ENCODE results near the gene FAM118B. TPM values are rescaled to one million over a fixed set of nuclear protein-coding genes. Genes with fewer than 3 reads are reported as not detected.

The FAM118B gene
- total RNA-seq, 2 experiments from 2014 or later = 9.4 to 11.9 TPM

DNA sequence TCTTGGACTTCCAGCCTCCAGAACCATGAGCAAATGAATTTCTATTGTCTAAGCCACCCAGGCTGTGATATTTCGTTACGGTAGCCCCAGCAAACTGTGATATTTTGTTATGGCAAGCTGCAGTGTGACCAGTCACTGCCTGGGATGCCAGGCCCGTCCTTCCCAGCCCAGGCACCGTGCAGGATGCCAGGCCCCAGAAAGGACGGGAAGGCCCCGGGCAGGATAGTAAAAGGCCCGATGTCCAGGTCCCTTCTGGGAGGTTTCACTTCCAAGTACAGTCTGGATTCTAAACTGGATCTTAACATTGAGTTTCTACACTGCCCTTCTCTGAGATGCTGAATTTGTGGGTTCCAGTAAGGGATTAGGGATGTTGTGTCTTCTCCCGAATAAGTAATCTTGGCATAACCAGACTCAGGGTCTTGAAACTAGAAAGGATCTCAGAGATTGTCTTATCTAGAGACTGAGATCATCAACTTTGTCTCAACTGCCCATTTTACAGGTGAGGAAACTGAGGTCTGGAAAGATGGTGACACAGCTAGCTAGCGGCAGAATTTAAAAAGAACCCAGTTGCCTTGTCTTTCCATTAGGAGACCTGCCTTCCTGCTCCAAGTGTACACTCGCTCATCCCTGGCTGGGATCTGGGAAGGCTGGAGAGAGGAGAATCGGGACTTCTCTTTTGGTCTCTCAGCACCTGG, 20.1 kb upstream of the FAM118B start:
- H3K9me3 Mint-ChIP-seq = no peaks in the 10 kb centered on the region
- H3K27me3 Mint-ChIP-seq = no peaks in the 10 kb centered on the region
- POLR2A ChIA-PET = no interaction called here
- peaks cover 15% of the 10 kb centered on the region for H3K36me3 Mint-ChIP-seq (ENCODE audit: low read depth)
- H3K4me3 Mint-ChIP-seq = no peak overlapping the region
- H3K27ac Mint-ChIP-seq = no peak overlapping the region
- no peak for DNase-seq
- CTCF ChIA-PET = interaction anchor here (1.0 kb wide), 1 partner anchor 268 kb away, joined by 3 read pairs; no protein-coding TSS in a partner anchor
- peaks cover 8% of the 10 kb centered on the region for H3K4me1 Mint-ChIP-seq

DNA sequence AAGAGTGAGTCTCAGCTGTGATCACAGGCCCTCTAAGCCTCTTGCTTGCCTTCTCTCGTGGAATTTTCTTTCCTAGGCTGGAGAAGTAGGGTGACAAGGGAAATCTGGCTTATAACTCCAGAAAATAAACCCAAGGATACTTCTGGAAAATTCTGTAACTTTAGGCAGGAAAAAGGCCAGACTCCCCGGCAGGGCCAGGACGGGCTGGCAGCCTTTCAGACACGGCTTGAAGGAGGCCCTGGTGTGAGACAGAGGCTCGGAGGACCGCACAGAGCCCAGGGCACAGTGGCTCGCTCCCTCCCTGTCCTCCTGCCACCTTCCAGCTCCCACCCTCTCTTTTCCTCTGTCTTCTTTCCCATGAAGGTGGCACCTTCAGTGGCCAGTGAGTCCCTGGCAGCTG, 19.2 kb upstream of the FAM118B start:
- H3K27me3 Mint-ChIP-seq = no peaks in the 10 kb centered on the region
- POLR2A ChIA-PET = no interaction called here
- peaks cover 8% of the 10 kb centered on the region for H3K4me1 Mint-ChIP-seq
- peaks cover 22% of the 10 kb centered on the region for H3K36me3 Mint-ChIP-seq (ENCODE audit: low read depth)
- H3K9me3 Mint-ChIP-seq = peaks cover 4% of the 10 kb centered on the region
- DNase-seq = no peak
- CTCF ChIA-PET = interaction anchor here (0.5 to 1.0 kb wide), 2 partner anchors 252 to 269 kb away, joined by 3 to 5 read pairs; no protein-coding TSS in a partner anchor
- no peak overlapping the region for H3K4me3 Mint-ChIP-seq
- H3K27ac Mint-ChIP-seq = no peak overlapping the region

DNA sequence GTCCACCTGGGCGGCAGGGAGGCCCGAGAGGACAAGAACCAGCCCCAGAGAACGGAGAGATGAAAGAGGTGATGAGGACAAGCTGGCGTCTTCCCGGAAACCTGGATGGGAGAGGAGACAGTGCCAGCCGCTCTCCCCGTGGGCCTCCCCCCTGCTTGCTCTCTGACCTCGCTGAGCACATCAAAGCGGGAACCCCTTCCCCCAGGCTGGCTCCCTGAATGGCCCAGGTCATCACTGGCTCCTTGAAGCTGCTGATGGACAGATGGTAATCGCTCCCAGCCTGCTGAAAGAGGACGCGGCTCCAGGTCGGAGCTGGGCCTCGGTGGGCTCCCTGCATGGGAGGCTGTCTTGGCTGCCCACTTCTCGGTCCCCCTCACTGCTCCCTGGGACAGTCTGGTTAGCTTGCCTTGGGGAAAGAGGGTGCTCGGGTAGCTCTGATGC, 18.5 kb upstream of the FAM118B start:
- peaks cover 6% of the 10 kb centered on the region for H3K9me3 Mint-ChIP-seq
- ChIA-PET POLR2A (no interaction called here), CTCF (interaction anchor here (1.0 to 1.4 kb wide), 4 partner anchors 10 to 251 kb away, joined by 3 to 5 read pairs (median 4); no protein-coding TSS in a partner anchor)
- DNase-seq = no peak
- H3K27ac Mint-ChIP-seq = no peak overlapping the region
- no peaks in the 10 kb centered on the region for H3K27me3 Mint-ChIP-seq
- no peak overlapping the region for H3K4me3 Mint-ChIP-seq
- peaks cover 29% of the 10 kb centered on the region for H3K36me3 Mint-ChIP-seq (ENCODE audit: low read depth)
- H3K4me1 Mint-ChIP-seq = peaks cover 8% of the 10 kb centered on the region

DNA sequence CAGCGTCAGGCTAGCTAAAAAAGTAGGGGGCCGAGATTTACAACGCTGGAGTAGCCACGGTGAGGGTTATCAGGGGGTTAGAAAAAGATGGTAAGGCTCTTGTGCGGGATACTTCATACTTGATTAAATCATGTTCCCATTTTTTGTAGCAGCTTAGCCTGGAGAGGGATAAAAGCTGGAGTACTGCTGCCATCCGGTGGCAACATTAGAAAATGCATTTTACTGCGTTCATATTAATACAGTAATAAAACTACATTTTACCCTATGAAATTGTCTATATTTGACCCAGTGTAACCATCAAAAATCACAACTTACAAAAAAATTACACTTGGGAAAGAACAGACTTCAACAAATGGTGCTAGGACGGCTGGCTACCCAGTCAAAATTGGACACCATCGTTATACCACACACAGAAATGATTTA, 17.4 kb upstream of the FAM118B start:
- CTCF ChIA-PET = interaction anchor here (0.8 to 1.4 kb wide), 4 partner anchors 9 to 273 kb away, joined by 3 to 5 read pairs (median 4); no protein-coding TSS in a partner anchor
- POLR2A ChIA-PET = no interaction called here
- DNase-seq = peak; percentile 50
- Mint-ChIP-seq H3K9me3 (peaks cover 6% of the 10 kb centered on the region), H3K4me3 (no peak overlapping the region), H3K4me1 (no peaks in the 10 kb centered on the region), H3K27me3 (no peaks in the 10 kb centered on the region), H3K36me3 (ENCODE audit: low read depth) (peaks cover 38% of the 10 kb centered on the region), H3K27ac (no peak overlapping the region)

DNA sequence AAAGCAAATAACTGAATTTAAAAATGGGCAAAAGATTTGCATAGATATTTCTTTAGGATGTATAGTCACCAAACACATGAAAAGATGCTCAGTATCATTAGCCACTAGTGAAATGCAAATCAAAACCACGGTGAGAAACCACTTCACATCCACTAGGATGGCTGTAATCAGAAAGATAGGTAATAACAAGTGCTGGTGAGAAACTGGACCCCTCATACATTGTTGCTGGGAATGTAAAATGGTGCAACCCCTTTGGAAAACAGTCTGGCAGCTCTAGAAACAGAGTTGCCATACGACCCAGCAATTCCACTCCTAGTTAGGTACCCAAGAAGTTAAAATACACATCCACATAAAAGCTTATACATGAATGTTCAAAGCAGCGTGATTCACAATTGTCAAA, 16.5 kb upstream of the FAM118B start:
- no peak overlapping the region for H3K4me3 Mint-ChIP-seq
- no peak for DNase-seq
- ChIA-PET CTCF (interaction anchor here (2.0 kb wide), 1 partner anchor 8 kb away, joined by 5 read pairs; no protein-coding TSS in a partner anchor), POLR2A (no interaction called here)
- H3K27ac Mint-ChIP-seq = no peak overlapping the region
- H3K9me3 Mint-ChIP-seq = peaks cover 6% of the 10 kb centered on the region
- peaks cover 44% of the 10 kb centered on the region for H3K36me3 Mint-ChIP-seq (ENCODE audit: low read depth)
- no peaks in the 10 kb centered on the region for H3K4me1 Mint-ChIP-seq
- no peaks in the 10 kb centered on the region for H3K27me3 Mint-ChIP-seq

DNA sequence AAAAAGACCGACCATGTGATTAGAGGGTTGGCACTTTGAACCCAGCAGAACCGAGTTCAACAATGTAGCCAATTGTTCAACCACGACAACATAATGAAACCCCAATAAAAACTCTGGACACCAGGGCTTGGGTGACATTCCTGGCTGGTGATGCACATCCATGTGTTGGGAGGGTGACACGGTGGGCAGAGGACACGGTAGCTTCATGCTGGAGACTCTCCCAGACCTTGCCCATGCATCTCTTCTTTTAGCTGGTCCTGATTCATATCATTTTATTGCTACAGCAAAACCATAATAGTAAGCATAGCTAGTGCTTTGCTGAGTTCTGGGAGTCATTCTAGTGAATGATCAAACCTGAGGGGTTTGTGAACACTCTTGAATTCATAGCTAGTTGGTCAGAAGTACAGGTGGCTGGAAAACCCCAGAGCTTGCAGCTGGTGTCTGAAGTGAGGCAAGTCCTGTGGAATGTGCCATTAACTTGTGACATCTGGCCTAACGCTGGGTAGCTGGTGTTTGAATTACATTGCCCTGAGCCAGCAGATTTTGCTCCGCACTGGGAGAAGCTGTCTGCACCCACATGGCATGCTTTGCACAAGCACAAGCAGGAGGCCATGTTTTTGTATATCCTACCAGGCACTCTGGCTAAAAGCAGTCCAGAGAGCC, 14.2 kb upstream of the FAM118B start:
- ChIA-PET CTCF (interaction anchor here (0.5 to 1.0 kb wide), 3 partner anchors 10 to 782 kb away, joined by 3 to 6 read pairs (median 4); no protein-coding TSS in a partner anchor), POLR2A (no interaction called here)
- Mint-ChIP-seq H3K27me3 (no peaks in the 10 kb centered on the region), H3K4me1 (no peaks in the 10 kb centered on the region), H3K4me3 (no peak overlapping the region), H3K27ac (no peak overlapping the region), H3K36me3 (ENCODE audit: low read depth) (peaks cover 53% of the 10 kb centered on the region), H3K9me3 (peaks cover 6% of the 10 kb centered on the region)
- no peak for DNase-seq

DNA sequence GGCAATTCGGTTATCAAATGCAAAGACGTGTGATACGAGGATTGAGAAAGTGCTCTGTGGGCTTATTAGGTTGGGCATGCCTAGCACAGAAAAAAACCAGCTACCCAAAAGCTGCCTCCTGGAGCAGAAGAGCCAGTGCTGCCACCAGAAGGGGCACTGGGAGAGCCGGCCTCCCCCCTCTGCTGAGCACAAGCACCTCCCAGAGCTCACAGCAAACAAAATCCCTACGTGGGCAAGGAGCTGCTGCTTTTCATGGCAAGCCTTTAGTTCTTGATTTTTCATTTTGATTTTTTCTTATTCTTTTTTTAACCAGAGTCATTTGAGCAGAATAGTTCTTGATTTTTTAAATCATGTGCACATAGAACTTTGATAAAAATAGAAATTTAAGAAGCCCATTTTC, 12.9 kb upstream of the FAM118B start:
- Mint-ChIP-seq H3K36me3 (ENCODE audit: low read depth) (peaks cover 58% of the 10 kb centered on the region), H3K27ac (no peak overlapping the region)
- POLR2A ChIA-PET = no interaction called here

DNA sequence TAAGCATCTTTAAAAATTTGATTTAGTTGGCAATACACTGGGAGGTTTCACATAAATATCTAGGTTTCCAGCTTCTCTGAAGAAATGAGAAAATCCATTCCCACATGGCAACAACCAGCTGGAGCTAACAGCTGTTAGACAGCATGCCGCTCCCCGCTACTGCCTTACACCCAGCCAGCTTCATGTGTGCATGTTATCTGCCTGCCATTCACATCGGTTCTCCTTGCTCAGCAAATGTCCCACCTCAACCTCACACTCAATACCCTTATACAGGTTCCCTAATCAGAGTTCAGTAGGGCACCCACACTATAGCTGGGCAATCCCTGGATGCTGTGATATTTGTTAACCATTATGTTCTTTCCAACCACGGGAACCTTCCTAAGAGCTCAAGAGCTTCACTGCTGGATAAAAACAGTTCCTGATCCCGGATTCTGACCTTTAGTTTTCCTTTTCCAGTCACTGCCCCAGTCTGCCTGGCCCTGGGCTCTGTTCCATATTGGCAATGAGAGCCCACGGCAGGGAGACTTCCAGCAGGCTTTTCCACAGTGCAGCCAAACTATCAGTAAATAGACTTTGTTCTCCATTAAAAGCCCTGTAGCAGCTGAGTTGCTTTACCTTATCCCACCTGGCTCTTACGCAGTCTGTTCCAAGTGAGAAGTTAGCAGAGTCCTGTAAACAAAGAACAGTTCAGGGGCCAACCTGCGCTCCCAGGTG, 8.8 kb upstream of the FAM118B start:
- no peak overlapping the region for H3K27ac Mint-ChIP-seq
- H3K27me3 Mint-ChIP-seq = no peaks in the 10 kb centered on the region
- no peaks in the 10 kb centered on the region for H3K4me1 Mint-ChIP-seq
- ChIA-PET CTCF (interaction anchor here (0.6 to 1.6 kb wide), 3 partner anchors 9 to 167 kb away, joined by 3 to 5 read pairs (median 3); no protein-coding TSS in a partner anchor), POLR2A (no interaction called here)
- DNase-seq = no peak
- peaks cover 52% of the 10 kb centered on the region for H3K36me3 Mint-ChIP-seq (ENCODE audit: low read depth)
- H3K4me3 Mint-ChIP-seq = no peak overlapping the region
- no peaks in the 10 kb centered on the region for H3K9me3 Mint-ChIP-seq

More for the DNA sequence above, 12.9 kb upstream of the FAM118B start:
- CTCF ChIA-PET = interaction anchor here (1.0 kb wide), 1 partner anchor 9 kb away, joined by 6 read pairs; no protein-coding TSS in a partner anchor
- DNase-seq = no peak
- H3K4me3 Mint-ChIP-seq = no peak overlapping the region
- H3K9me3 Mint-ChIP-seq = peaks cover 6% of the 10 kb centered on the region
- no peaks in the 10 kb centered on the region for H3K4me1 Mint-ChIP-seq
- H3K27me3 Mint-ChIP-seq = no peaks in the 10 kb centered on the region

DNA sequence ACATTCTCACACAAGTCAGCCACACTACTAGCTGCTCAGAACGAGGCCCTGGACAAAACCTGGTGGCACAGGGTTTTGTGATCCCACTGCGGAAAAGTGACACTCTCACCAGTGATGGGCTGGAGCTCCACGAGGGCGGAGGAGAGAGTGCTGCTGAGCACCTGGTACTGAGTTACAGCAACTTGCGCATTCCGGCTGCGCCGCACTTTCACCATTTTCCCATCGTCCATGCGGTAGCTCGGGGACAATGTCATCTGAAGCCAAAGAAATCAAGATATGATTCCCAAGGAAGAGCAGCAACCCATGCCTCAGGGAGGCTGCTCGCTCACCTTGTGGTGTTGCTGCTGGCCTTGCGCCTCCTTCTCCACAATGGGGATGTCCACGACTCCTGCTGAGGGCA, 6.2 kb upstream of the FAM118B start:
- no peak for DNase-seq
- Mint-ChIP-seq H3K27me3 (no peaks in the 10 kb centered on the region), H3K36me3 (ENCODE audit: low read depth) (peaks cover 48% of the 10 kb centered on the region), H3K4me3 (no peak overlapping the region), H3K4me1 (peaks cover 6% of the 10 kb centered on the region), H3K27ac (no peak overlapping the region), H3K9me3 (no peaks in the 10 kb centered on the region)
- POLR2A ChIA-PET = no interaction called here
- CTCF ChIA-PET = interaction anchor here (0.5 to 2.0 kb wide), 2 partner anchors 12 to 135 kb away, joined by 3 to 5 read pairs; no protein-coding TSS in a partner anchor

DNA sequence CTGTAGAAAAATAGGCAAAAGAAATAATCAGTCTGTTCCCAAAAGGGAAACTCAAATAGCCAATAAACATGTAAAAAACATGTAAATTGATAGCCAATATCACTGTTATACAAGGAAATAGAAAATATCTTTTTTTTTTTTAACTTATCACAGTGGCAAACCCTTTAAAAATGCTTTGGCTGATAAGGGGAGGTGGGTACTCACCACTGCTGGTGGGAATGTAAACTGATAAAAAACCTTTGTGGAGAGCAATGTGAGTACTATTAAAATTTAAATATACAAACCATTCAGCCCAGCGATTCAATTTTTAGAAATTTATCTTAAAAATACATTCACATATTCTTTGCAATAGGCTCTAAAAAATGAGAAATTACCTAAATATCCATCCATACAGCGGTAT, 3.7 kb upstream of the FAM118B start:
- Mint-ChIP-seq H3K27me3 (peaks cover 3% of the 10 kb centered on the region), H3K9me3 (no peaks in the 10 kb centered on the region), H3K36me3 (ENCODE audit: low read depth) (peaks cover 40% of the 10 kb centered on the region), H3K4me1 (peaks cover 25% of the 10 kb centered on the region), H3K27ac (no peak overlapping the region), H3K4me3 (no peak overlapping the region)
- CTCF ChIA-PET = interaction anchor here (1.2 kb wide), 1 partner anchor 10 kb away, joined by 6 read pairs; no protein-coding TSS in a partner anchor
- DNase-seq = no peak
- POLR2A ChIA-PET = no interaction called here

DNA sequence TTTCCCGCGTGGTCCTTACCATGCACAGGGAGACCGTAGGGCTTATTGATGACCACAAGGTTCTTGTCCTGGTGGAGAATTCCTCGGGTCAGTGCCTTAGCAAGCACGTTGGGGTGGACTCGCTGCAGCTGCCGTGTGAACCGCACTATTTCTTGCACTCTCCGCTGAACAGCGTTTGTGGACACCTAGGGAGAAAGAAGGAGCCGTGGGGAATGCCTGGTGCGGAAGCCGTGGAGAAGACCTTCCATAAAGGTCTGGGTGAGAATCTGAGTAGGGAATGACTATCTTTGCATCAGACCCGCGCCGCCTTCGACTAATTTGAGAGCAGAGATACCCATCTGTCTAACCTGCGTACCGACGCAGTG, 729 bp upstream of the FAM118B start:
- DNase-seq = no peak
- Mint-ChIP-seq H3K9me3 (no peaks in the 10 kb centered on the region), H3K4me1 (peaks cover 31% of the 10 kb centered on the region), H3K36me3 (ENCODE audit: low read depth) (peaks cover 24% of the 10 kb centered on the region), H3K27me3 (peaks cover 3% of the 10 kb centered on the region), H3K27ac (peak overlapping the region; percentile 94), H3K4me3 (peak overlapping the region; percentile 98)
- ChIA-PET CTCF (no interaction called here), POLR2A (no interaction called here)

DNA sequence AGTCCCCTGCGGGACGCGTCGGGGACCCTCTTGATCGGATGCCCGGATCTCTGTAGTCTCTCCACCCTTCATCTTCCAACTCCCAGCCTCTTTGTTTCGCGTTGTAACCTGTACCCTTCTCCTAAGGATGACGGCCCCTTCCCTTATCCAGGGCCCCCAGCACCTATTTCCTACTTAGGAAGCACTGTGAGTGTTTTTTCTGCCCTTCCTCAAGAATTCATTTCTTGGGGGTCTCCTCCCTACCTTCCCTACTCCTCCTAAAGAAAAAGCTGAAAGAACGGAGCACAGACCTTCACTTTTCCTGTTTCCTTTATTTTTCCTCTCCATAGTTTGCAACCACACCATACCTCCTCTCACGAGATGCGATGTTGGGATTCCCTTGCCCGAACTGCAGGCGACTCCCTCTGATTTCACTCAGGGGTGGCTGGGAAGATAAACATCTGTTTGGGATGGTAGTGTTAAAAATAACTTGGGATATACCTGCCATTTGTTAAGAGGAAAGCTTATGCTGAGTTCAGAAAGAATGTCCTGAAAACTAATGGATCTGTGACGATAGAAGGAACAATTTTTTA, 593 bp downstream of the FAM118B start:
- Mint-ChIP-seq H3K9me3 (no peaks in the 10 kb centered on the region), H3K4me3 (peak overlapping the region; percentile 98), H3K4me1 (peaks cover 34% of the 10 kb centered on the region), H3K27me3 (peaks cover 3% of the 10 kb centered on the region), H3K36me3 (ENCODE audit: low read depth) (peaks cover 18% of the 10 kb centered on the region), H3K27ac (peak overlapping the region; percentile 94)
- DNase-seq = no peak
- POLR2A ChIA-PET = interaction anchor here (0.6 kb wide), 1 partner anchor 8 kb away, joined by 8 read pairs; no protein-coding TSS in a partner anchor
- CTCF ChIA-PET = interaction anchor here (0.9 to 1.8 kb wide), 2 partner anchors 69 to 98 kb away, joined by 4 read pairs; no protein-coding TSS in a partner anchor
